Astrocyte of the spinal cord (primary cell): ENCODE results near the gene MCOLN2.

ENCODE experiments used
- DNase-seq: peaks from one replicate; pipeline ENCODE4 v3.0.0; 2011; ENCODE audit warnings: low read depth, low spot score
- H3K4me3 ChIP-seq: 2 replicates; pipeline ENCODE4 v1.5.1; 2011; ENCODE audit warnings: low read depth, mild to moderate bottlenecking, low read length, moderate library complexity
- in situ Hi-C: cut with HindIII; loops from 2 replicates; pipeline ENCODE4 v1.10.0; 2017; ENCODE audit warnings: low sequenced_read_pairs
- TF ChIP-seq, protein P1 (sequence below): IDR thresholded peaks from 2 replicates; pipeline ENCODE4 v1.5.1; 2012; ENCODE audit warnings: low read depth, mild to moderate bottlenecking, low read length, inconsistent platforms

Gene MCOLN2

DNA sequence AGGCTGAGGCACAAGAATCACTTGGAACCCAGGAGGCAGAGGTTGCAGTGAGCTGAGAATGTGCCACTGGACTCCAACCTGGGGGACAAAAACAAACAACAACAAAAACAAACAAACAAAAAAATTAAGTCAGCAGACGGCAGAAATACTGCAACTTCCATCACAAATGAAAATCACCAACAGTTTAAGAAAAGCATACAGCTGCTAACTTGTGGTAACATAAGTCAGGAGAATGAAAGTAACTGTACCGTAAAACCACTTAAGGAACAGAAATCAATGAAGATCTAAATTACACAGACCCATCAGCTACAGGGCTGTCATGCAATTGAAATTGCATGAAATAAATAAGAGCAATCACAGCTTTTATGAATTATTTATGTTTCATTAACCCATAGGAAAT lies 25.0 kb downstream of the MCOLN2 start:
- in situ Hi-C loops = no loop called here
- DNase-seq = no peak
- no peak overlapping the region for H3K4me3 ChIP-seq
- TF ChIP-seq, protein P1, sequence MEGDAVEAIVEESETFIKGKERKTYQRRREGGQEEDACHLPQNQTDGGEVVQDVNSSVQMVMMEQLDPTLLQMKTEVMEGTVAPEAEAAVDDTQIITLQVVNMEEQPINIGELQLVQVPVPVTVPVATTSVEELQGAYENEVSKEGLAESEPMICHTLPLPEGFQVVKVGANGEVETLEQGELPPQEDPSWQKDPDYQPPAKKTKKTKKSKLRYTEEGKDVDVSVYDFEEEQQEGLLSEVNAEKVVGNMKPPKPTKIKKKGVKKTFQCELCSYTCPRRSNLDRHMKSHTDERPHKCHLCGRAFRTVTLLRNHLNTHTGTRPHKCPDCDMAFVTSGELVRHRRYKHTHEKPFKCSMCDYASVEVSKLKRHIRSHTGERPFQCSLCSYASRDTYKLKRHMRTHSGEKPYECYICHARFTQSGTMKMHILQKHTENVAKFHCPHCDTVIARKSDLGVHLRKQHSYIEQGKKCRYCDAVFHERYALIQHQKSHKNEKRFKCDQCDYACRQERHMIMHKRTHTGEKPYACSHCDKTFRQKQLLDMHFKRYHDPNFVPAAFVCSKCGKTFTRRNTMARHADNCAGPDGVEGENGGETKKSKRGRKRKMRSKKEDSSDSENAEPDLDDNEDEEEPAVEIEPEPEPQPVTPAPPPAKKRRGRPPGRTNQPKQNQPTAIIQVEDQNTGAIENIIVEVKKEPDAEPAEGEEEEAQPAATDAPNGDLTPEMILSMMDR = no peak

DNA sequence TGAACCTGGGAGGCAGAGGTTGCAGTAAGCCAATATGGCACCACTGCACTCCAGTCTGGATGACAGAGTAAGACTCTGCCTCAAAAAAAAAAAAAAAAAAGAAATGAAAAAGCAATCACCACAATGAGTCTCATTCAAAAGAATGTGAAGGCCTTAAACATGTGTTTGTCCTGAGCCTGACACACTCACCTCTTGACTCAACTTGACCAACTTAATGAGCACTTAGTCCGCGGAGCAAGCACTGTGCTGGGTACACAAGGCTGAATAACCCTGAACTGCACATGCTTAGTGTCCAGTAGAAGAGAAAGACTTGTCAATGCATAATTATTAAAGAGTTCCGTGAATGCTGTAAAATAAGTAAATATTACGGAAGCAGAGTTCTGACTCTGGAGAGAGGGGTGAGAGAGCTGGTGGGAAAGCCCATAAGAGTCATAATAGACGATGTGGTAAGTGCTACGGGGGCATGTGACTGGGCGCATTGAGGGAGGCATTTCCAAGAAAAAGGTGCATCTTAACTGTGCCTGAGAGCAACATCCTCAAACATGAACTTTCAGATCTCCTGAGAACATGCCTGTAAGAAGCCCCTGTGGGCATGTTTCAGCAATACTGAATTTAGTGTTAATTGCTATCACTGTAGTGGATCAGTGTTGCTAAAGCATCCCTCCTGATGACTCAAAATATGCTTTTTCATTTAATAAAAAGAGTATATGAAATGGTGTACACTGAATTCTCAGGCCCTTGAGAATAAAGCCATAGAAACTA lies 27.2 kb downstream of the MCOLN2 start:
- DNase-seq = no peak
- TF ChIP-seq, protein P1 = no peak
- in situ Hi-C loops = no loop called here
- no peak overlapping the region for H3K4me3 ChIP-seq

DNA sequence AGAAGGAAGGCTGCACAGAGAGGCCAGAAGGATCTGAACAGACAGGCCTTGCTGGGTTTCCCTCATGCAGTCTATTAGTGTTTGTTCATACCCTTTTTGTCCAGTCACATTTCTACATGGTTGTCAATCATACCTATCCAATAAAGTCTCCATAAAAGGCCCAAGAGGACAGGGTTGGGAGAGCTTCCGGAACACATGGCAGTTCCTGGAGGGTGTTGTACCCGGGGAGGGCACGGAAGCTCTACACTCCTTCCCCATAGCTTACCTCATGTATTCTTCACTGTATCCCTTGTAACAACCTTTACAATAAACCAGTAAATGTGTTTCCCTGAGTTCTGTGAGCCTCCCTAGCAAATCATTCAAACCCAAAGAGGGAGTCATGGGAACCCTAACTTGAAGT lies 28.0 kb downstream of the MCOLN2 start:
- TF ChIP-seq, protein P1 = no peak
- no peak overlapping the region for H3K4me3 ChIP-seq
- in situ Hi-C loops = no loop called here
- DNase-seq = no peak

DNA sequence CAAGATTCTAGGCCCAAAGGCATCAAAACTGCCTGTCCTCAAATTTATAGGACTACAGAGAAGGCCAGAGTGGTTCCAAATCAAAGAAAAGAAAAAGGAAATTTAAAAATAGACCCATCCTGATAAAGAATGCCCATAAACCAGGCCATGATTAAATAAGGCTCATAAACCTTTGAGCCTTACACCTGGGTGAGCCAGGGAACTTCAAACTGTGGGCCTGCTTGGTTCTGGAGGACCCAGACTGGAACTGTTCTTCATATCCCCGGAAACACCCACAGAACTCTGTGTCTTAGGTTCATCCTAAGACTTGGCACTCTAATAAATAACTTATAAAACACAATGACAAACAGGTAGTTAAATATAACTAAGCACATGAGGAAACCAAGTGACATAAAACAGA lies 28.8 kb downstream of the MCOLN2 start:
- in situ Hi-C loops = no loop called here

DNA sequence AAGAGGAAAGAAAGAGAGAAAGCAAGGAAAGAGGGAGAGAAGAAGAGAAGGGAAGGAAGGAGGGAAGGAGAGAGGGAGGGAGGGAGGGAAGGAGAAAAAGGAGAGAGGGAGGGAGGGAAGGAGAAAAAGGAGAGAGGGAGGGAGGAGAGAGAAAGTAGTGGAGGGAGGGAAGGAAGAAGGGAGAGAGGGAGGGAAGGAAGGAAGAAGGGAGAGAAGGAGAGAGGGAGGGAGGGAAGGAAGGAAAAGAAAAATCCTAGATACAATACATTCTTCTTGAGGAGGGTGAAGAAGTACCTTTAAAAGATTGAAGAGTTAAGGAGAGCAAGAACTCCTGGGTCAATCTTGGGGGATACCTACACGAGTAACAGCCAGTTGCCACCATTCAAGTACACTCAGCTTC lies 29.2 kb downstream of the MCOLN2 start:
- in situ Hi-C loops = no loop called here
- DNase-seq = no peak
- TF ChIP-seq, protein P1 = no peak
- H3K4me3 ChIP-seq = no peak overlapping the region

More for the DNA sequence above, 28.8 kb downstream of the MCOLN2 start:
- H3K4me3 ChIP-seq = no peak overlapping the region
- TF ChIP-seq, protein P1 = no peak
- DNase-seq = no peak

DNA sequence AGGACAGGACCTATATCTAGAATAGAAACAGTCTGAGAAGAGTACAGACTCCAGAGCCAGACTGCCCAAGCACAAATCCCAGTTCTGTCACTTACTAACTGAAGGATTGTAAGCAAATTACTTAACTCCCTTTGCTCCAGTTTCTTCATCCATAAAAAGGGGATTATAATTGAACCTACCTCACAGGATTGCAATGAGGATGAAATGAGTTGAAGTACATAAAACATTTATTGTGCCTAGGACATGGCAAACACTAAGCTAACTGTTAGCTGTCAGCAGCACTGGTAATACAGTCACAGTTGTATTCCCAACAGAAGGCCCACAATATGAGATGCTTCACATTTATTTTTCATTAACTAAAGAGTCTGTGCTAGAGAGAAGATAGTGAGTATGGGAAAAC lies 33.9 kb downstream of the MCOLN2 start:
- H3K4me3 ChIP-seq = no peak overlapping the region
- TF ChIP-seq, protein P1 = no peak
- in situ Hi-C loops = no loop called here
- no peak for DNase-seq
